ENCODE data around the gene PRKN.

DNA sequence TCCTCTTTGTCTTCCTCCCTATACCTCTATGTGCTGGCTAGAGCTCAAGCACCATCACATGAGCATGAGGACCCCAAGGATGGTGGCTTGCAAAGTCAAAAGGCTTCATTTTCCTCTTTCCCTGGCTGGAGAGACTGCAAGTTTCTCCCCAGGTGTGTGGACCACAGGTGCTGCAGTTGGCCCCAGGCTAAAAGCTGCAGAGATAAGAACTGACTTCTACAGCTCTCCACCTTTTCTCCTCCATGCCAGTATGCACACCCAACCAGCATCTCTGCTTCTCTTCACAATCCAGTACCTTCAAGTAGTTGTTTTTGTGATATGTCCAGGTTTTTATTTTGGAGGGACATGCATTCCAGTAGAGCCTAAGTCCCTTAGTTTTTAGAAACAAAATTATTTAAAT is 29.1 kb downstream of the PRKN start:
- TF ChIP-seq, protein P1, sequence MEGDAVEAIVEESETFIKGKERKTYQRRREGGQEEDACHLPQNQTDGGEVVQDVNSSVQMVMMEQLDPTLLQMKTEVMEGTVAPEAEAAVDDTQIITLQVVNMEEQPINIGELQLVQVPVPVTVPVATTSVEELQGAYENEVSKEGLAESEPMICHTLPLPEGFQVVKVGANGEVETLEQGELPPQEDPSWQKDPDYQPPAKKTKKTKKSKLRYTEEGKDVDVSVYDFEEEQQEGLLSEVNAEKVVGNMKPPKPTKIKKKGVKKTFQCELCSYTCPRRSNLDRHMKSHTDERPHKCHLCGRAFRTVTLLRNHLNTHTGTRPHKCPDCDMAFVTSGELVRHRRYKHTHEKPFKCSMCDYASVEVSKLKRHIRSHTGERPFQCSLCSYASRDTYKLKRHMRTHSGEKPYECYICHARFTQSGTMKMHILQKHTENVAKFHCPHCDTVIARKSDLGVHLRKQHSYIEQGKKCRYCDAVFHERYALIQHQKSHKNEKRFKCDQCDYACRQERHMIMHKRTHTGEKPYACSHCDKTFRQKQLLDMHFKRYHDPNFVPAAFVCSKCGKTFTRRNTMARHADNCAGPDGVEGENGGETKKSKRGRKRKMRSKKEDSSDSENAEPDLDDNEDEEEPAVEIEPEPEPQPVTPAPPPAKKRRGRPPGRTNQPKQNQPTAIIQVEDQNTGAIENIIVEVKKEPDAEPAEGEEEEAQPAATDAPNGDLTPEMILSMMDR (IDR thresholded peaks at IDR 0.05) = no peak
- TF ChIP-seq POLR2AphosphoS5 (IDR thresholded peaks at IDR 0.05; ENCODE audit: low read depth, low read length) = no peak
